HG03060 (cell line): ENCODE measurements around the gene ZFAND3.

Source experiments
- ATAC-seq: cut with Tn5 transposase; IDR thresholded peaks from one replicate; pipeline ENCODE4 v1.9.1; 2021; ENCODE audit warnings: low read depth, moderate number of reproducible peaks; ENCODE audit not compliant: unreplicated experiment

ZFAND3 gene

DNA sequence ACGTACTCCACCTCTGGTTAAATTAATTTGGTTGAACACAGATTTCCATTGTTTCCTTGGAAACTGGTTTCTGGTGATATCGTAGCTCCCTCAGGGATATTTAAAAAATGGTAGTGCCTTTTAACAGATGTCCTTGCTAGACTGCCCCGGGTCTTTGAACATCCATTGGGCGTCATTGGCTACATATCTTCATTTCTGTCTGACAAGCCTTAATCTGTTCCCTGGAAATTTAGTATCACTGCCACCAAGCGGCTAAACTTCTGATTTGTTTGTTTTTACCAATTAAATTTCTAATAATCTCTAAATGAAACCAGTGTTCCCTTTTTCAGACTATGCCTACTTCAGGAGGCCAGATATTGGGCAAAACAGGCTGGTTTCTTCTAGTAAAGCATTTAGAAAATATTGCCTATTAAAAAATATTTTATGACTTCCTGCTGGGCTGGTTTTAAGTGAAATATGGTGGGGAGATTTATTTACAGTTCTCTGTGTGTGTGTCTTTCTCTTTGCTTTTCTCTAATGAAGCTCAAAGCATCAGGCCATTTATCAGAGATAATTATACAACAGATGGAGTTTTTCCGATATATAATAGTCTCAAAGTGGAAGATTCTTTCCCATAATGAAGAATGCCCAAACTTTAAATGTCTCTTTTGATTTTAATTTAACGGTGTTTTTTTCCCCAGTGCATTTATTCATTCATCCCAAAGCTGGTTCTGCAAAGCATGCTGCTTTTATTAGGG lies 249.5 kb downstream of the ZFAND3 start:
- ATAC-seq = no peak

GRCh38 chr6:38077488-38078030 lies 258.0 kb downstream of the ZFAND3 start:
- no peak for ATAC-seq

DNA sequence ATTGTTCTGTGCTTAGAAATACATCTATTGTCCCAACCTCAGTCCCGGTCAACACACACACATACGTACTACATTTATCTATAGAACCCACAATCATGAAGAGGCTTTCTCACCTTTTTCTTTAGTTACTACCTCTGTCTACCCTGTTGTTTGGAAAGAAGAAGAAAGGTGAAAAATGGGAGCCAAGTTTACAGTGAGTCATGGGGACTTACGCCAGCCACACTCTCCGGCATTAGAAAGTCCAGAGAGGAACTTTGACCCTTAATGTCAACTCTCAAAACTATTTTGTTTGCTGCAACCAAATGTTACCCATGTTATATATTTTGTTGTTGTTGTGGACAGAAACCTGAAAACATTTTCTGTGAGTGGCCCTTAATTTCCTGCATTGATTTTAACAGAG lies 259.1 kb downstream of the ZFAND3 start:
- no peak for ATAC-seq

DNA sequence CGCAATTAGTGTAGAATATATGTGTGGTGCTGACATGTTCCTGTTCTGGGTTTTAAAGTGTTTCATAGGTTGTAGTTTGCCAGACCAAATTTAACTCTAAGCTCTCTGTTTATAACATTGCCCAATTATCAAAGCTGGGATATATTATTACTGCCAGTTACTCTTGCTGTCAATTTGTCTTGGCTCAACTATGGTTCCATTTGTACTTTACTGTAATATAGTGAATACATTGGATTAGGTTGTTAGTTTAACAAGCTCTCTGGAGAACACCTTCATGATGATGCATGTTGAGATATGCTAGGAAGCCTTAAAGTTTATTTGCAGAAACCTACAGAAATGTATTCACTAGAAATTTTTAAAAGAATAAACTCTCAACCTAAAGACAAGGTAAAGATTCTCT lies 259.6 kb downstream of the ZFAND3 start:
- ATAC-seq = no peak

DNA sequence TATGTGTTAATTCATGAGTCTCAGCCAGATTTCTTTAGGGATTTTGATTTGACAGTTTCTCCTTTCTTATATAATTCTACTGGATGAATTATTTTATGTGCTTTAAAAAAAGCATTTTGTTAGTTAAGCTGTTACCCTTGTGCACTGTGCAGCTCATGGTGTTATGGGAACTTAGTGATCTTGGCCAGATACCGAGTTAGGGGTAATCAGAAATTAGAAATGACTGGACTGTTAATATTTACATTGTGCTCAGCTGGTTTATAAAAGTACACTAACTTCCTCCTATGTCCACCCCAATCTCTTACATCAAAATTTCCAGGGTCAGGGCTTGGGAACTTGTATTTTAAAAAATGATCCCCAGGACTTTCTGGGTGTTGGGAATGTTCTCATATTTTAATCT lies 260.0 kb downstream of the ZFAND3 start:
- no peak for ATAC-seq

- ATAC-seq = no peak
Observed at GRCh38 chr6:38080360-38080759, 260.8 kb downstream of the ZFAND3 start.

DNA sequence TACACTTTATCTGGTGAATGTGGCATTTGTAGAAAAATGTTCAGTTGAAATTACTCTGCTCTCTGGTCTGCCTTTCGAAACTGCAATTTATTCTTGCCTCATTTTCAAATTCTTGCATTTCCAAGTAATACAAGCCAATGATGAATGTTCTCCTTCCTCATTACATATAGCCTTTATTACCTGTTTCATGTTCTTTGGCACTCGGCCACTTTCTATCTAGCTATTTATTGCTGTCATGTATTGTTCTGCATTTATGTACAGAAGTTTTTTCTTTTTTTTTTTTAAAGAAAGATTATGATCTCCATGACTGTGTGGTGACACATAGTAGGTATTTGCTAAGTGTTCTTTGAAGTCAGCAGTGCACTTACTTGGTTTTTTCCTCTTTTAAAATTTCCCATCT lies 261.4 kb downstream of the ZFAND3 start:
- ATAC-seq = no peak

DNA sequence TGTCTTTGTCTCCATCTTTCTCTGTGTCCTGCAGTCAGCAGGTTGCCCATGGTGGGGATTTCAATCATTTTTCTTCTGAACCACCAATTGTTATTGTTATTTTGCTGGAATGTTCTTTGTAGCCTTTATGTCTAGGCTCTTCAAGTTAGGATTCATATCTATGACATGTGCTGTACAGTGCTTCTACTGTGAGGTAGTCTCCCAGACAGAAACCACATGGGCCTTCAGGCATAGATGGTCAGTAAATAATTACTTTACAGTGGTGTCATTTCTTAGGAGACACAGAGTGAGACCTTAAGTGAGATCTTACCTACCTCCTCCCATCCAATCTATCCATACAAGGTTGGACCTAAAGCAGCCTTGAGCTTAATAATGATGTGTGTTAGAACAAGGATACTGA lies 265.5 kb downstream of the ZFAND3 start:
- no peak for ATAC-seq

DNA sequence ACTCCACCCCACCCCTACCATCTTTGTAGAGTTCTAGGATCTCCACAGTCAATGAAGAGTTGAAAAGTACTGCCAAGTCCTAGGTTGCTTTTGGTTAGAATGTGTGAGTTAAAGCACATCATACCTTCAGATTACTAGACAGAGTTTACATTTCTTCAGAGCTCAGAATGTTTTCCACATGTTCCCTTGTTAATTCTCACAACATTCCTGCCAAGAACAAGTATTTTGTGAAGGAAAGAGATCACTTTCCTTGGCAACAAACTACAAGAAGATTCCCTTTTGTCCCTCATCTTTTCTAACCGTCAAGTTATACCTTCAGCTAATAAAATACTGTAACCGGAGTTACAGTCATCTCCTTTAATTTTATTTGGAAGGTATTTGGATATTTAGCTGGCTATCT lies 266.8 kb downstream of the ZFAND3 start:
- no peak for ATAC-seq

DNA sequence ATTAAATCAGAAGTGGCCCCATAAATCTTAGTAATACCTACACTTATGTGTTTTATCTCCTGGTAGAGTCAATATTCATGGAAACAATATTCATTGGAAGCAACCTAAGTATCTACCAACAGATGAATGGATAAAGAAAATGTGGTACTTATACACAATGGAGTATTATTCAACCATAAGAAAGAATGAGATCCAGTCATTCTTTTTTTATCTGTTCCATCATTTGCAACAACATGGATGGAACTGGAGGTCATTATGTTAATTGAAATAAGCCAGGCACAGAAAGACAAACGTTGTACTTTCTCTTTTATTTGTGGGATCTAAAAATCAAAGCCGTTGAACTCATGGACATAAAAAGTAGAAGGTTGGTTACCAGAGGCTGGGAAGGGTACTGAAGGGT lies 268.5 kb downstream of the ZFAND3 start:
- no peak for ATAC-seq

DNA sequence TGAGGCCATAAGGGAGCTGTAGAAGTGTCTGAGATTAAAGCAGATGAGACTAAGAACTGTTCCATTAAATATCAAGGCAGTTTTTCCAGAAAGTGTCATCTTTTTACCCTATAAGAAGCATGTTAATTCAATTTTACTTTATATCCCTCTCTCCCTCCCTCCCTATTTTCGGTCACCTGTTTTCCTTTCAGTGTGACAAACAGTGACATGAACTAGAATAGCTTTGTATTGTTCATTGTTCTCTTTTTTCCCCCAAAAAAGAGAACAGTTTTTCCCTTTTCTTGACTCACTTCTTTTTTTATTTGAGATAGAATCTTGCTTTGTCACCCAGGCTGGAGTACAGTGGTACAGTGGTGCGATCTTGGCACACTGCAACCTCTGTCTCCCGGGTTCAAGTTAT lies 269.3 kb downstream of the ZFAND3 start:
- no peak for ATAC-seq

DNA sequence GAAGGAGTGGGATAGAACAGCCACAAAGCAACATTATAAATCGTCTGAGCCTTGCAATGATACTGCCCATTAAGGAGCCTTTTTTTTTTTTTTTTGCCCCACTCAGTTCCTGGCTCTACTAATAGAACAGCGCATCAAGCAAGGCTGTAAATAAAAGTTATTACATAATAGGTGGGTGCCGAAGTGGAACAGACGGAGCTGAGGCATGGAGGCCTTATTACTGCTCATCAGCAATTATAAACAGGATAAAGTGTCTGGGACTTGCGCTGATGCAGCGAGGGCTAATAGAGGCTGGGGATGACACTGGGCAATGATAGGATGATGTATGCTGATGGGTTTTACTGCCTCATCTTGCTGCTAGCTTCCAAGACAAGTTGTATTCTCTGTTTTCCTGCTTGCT lies 272.1 kb downstream of the ZFAND3 start:
- ATAC-seq = no peak

GRCh38 chr6:38092465-38092864 lies 272.9 kb downstream of the ZFAND3 start:
- no peak for ATAC-seq

GRCh38 chr6:38092964-38093363 lies 273.4 kb downstream of the ZFAND3 start:
- no peak for ATAC-seq

GRCh38 chr6:38095054-38095453 lies 275.5 kb downstream of the ZFAND3 start:
- no peak for ATAC-seq

DNA sequence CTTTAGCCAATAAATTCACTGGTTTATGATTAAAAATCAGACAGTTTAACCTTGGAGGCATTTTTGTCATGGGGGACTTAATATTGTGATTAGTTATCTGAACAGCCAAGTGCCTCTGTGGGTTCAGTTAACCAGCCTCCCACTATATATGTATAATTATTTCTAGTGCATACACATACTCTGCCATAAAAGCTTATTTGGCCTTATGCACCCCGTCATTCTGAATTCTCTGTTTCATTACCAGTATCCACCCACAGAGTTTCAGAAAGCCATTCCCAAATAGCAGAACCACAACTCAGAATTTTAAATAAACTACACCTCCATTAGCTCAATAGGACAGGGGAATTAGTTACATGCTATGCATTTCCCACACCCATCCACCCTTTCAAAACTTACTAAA lies 279.7 kb downstream of the ZFAND3 start:
- no peak for ATAC-seq

- ATAC-seq = no peak
Observed at GRCh38 chr6:38100380-38100779, 280.9 kb downstream of the ZFAND3 start.

DNA sequence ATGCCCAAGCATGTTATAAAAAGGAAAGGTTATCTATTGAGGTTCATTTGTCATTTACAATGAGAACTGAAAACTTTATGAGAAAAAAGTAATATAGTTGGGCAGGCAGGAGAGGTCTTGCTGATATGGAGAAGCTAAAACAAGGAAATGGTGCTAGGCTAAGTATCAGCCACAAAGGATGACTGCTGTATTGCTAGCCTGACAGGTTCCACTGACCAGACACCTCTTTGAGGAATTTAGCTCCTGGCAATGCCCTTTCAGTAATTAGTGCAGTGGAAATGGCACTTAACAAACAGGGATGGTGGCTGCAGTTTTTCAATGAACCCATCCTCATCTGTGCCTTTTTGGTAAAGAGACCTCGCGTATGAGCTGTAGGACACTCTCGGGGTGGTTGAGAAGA lies 284.4 kb downstream of the ZFAND3 start:
- ATAC-seq = no peak

DNA sequence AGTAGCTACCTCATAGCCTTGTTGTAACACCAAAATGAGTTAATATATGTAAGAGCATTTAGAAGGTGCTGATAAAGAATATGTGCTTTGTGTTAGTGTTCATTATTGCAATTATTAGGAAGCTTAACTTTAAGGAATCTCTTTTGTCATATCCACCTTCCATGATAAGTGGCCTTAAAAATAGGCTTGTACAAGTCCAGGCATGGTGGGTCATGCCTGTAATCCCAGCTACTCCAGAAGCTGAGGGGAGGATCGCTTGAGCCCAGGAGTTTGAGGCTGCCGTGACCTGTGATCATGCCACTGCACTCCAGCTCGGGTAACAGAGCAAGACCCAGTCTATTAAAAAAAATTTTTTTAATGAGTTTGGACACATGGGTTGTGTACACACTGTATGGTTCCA lies 285.5 kb downstream of the ZFAND3 start:
- ATAC-seq = no peak

DNA sequence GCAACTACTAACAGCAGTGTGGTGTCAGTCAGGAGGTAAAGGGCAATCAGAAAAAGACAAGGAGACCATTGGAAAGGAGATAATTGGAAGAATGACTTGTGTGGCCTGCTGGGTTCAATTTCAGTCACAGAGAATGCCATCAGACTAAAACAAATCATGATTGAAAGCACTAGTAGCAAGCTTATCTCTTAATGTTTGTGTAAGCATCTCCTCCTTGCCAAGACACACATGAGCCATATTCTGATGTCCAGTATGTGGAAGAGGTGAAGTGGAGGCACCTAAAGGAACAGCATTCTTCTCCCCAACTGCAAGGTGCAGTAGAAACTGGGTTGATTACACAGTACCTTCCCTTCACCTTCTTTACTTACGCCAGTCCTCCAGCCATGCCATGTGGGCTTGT lies 287.5 kb downstream of the ZFAND3 start:
- no peak for ATAC-seq

DNA sequence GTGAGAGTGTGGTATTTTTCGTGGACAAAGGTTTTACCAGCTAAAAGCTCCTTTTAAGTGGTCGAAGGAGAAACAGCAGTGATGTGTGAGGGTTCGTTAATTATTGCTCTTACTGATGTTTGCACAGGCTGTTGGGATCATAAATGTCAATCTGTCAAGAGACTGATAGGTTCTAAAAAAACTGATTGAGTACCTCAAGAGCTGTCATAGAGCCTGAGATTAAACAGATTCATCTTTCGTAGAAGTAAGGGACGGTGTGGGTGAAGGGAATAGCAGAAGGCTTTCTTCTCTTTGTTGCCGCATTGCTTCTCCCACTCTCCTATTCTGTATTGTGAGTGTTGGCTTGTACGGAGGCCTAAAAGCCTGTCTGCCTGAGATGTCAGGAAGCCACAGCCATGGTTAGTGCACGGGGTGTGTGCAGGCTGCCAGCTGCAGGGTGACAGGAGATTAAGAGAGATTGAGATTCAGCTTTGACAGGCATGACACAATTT lies 291.0 kb downstream of the ZFAND3 start:
- ATAC-seq = no peak

DNA sequence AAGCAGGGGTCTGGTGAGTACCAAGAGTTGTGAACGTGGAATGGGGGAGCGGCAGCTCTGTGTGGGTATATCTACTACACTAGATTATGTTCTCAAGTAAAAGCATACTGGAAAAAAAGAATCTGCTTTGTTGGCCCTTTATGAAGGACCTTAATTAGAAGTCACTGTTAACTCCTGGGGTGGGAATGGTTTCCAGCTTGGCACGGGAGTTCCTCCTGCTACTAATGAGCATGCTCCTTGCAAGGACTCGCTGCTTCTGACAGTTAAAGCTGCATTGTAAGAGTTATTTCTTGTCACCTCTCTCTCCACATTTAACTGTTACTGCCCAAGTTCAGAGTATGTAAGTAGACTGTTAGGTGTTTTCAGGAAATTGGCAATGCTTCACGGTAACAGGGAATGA lies 292.7 kb downstream of the ZFAND3 start:
- no peak for ATAC-seq
